ENCODE results near the gene SYT17. TPM values are rescaled to one million over a fixed set of nuclear protein-coding genes. Genes with fewer than 3 reads are reported as not detected.

The SYT17 gene
- total RNA-seq, 2 experiments from 2014 or later = 6.2 to 10.3 TPM

DNA sequence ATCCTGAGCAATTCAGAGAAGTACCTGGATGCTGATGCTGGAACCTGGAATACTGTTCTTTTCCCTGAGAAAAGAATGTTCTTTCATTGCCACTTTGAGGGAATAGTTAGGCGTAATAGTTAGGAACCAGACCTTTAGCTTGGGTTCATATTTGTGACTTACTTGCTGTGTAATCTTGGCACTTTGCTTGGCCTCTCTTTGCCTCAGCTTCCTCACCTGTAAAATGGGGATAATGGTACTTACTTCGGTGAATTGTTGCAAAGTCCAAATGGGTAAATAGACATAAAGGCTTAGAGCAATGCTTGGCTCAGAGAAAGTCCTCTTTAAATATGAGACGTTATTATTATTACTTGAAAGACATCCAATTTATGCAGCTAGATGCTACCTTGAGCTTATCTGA, 62.5 kb downstream of the SYT17 start:
- H3K79me2 ChIP-seq (ENCODE audit: insufficient read depth, low read depth, low read length) = no peaks in the 10 kb centered on the region
- no peak overlapping the region for H3K4me3 ChIP-seq (ENCODE audit: low read depth, low read length, poor library complexity, severe bottlenecking)
- intact Hi-C loops (cut with micrococcal nuclease; ENCODE audit: unreplicated experiment) = no loop called here
- H3K9me3 ChIP-seq (ENCODE audit: low read length) = peaks cover 8% of the 10 kb centered on the region
- H4K20me1 ChIP-seq (ENCODE audit: insufficient read depth, low read length) = no peaks in the 10 kb centered on the region
- H3K36me3 ChIP-seq (ENCODE audit: insufficient read depth, low read length) = peaks cover 19% of the 10 kb centered on the region
- POLR2A ChIA-PET = interaction anchor here (1.0 kb wide), 1 partner anchor 17 kb away, joined by 3 read pairs; no protein-coding TSS in a partner anchor
- TF ChIP-seq, protein P1, sequence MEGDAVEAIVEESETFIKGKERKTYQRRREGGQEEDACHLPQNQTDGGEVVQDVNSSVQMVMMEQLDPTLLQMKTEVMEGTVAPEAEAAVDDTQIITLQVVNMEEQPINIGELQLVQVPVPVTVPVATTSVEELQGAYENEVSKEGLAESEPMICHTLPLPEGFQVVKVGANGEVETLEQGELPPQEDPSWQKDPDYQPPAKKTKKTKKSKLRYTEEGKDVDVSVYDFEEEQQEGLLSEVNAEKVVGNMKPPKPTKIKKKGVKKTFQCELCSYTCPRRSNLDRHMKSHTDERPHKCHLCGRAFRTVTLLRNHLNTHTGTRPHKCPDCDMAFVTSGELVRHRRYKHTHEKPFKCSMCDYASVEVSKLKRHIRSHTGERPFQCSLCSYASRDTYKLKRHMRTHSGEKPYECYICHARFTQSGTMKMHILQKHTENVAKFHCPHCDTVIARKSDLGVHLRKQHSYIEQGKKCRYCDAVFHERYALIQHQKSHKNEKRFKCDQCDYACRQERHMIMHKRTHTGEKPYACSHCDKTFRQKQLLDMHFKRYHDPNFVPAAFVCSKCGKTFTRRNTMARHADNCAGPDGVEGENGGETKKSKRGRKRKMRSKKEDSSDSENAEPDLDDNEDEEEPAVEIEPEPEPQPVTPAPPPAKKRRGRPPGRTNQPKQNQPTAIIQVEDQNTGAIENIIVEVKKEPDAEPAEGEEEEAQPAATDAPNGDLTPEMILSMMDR (conservative IDR thresholded peaks at IDR 0.05; ENCODE audit: low read length) = no peak
- TF ChIP-seq EZH2phosphoT487 (IDR thresholded peaks at IDR 0.05; ENCODE audit: borderline replicate concordance, low read depth, low read length) = no peak
- peaks cover 3% of the 10 kb centered on the region for H3K4me1 ChIP-seq (ENCODE audit: insufficient read depth, low read length, poor library complexity, severe bottlenecking)
- CTCF ChIA-PET (ENCODE audit: unreplicated experiment) = no interaction called here
- no peak overlapping the region for H3K4me2 ChIP-seq (ENCODE audit: low read length)
- DNase-seq (ENCODE audit: low spot score) = no peak
- no peaks in the 10 kb centered on the region for H3K9me2 ChIP-seq (ENCODE audit: insufficient read depth, low read length)
- no peak overlapping the region for H3K27ac ChIP-seq (ENCODE audit: low read depth, low read length, poor library complexity, severe bottlenecking)
- H2AFZ ChIP-seq (ENCODE audit: low read length) = no peak overlapping the region
- no TSS peak for BruUV-seq (replicated peaks)

DNA sequence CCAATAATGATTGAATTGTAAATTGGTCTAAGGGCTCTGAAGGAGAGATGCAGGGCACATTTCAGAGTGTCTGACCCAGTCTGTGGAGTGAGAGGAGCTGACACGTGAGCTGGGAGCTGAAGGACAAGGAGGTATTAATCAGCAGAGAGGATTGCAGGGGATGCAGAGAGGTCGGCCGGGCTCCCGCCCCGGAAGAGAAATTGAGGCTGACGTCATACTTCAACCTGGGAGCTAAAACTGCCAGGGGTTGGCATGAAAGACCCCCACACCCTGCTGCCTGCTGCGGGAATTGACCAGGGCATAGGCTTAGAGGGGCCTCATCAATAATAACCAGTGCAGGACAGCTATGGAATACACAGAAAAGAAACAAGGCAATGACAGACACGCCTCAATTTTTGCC, 63.8 kb downstream of the SYT17 start:
- Histone ChIP-seq H3K4me3 (ENCODE audit: low read depth, low read length, poor library complexity, severe bottlenecking) (no peak overlapping the region), H3K4me1 (ENCODE audit: insufficient read depth, low read length, poor library complexity, severe bottlenecking) (peaks cover 3% of the 10 kb centered on the region), H4K20me1 (ENCODE audit: insufficient read depth, low read length) (no peaks in the 10 kb centered on the region), H3K9me2 (ENCODE audit: insufficient read depth, low read length) (no peaks in the 10 kb centered on the region), H3K9me3 (ENCODE audit: low read length) (peaks cover 15% of the 10 kb centered on the region), H3K4me2 (ENCODE audit: low read length) (no peak overlapping the region), H2AFZ (ENCODE audit: low read length) (no peak overlapping the region), H3K79me2 (ENCODE audit: insufficient read depth, low read depth, low read length) (no peaks in the 10 kb centered on the region), H3K36me3 (ENCODE audit: insufficient read depth, low read length) (peaks cover 6% of the 10 kb centered on the region), H3K27ac (ENCODE audit: low read depth, low read length, poor library complexity, severe bottlenecking) (no peak overlapping the region)
- CTCF ChIA-PET (ENCODE audit: unreplicated experiment) = no interaction called here
- DNase-seq (ENCODE audit: low spot score) = no peak
- no TSS peak for BruUV-seq (replicated peaks)
- TF ChIP-seq EZH2phosphoT487 (IDR thresholded peaks at IDR 0.05; ENCODE audit: borderline replicate concordance, low read depth, low read length) = no peak
- TF ChIP-seq, protein P1 (conservative IDR thresholded peaks at IDR 0.05; ENCODE audit: low read length) = no peak
- POLR2A ChIA-PET = no interaction called here
- intact Hi-C loops (cut with micrococcal nuclease; ENCODE audit: unreplicated experiment) = no loop called here

DNA sequence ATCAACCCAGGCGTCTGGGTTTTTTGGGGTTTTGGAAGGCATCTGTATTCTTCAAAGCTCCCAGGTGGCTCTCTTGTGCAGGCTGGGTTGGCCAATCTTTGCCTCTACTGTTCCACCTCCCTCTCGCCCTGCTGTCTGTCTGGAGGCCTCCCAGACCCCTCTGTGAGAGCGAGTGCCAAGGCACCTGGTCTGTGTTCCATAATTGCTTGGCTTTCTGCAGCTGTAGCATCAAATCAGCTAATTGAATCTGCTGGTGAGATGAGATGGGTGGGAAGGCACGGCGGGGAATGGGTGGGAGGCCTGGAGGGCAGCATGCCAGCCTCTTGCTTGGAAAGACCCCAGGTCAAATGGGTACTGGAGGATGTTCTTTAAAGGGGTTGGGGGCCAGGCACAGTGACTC, 64.9 kb downstream of the SYT17 start:
- Histone ChIP-seq H2AFZ (ENCODE audit: low read length) (no peak overlapping the region), H3K4me1 (ENCODE audit: insufficient read depth, low read length, poor library complexity, severe bottlenecking) (peaks cover 3% of the 10 kb centered on the region), H3K4me3 (ENCODE audit: low read depth, low read length, poor library complexity, severe bottlenecking) (no peak overlapping the region), H4K20me1 (ENCODE audit: insufficient read depth, low read length) (no peaks in the 10 kb centered on the region), H3K4me2 (ENCODE audit: low read length) (no peak overlapping the region), H3K79me2 (ENCODE audit: insufficient read depth, low read depth, low read length) (no peaks in the 10 kb centered on the region), H3K9me3 (ENCODE audit: low read length) (peaks cover 15% of the 10 kb centered on the region), H3K27ac (ENCODE audit: low read depth, low read length, poor library complexity, severe bottlenecking) (no peak overlapping the region), H3K36me3 (ENCODE audit: insufficient read depth, low read length) (peaks cover 3% of the 10 kb centered on the region; the same call in 1 of the 2 replicates), H3K9me2 (ENCODE audit: insufficient read depth, low read length) (no peaks in the 10 kb centered on the region)
- POLR2A ChIA-PET = interaction anchor here (0.7 kb wide), 1 partner anchor 281 kb away, joined by 3 read pairs; no protein-coding TSS in a partner anchor
- TF ChIP-seq, protein P1 (conservative IDR thresholded peaks at IDR 0.05; ENCODE audit: low read length) = no peak
- TF ChIP-seq EZH2phosphoT487 (IDR thresholded peaks at IDR 0.05; ENCODE audit: borderline replicate concordance, low read depth, low read length) = no peak
- CTCF ChIA-PET (ENCODE audit: unreplicated experiment) = no interaction called here
- no TSS peak for BruUV-seq (replicated peaks)
- intact Hi-C loops (cut with micrococcal nuclease; ENCODE audit: unreplicated experiment) = no loop called here
- DNase-seq (ENCODE audit: low spot score) = no peak
